Measurements from ENCODE around the gene CACNA1S.

GRCh38 chr1:201112173-201112731 lies at the start of gene CACNA1S:
- no peak for TF ChIP-seq POLR2A (IDR thresholded peaks at IDR 0.05)
- TF ChIP-seq CTCF (IDR thresholded peaks at IDR 0.05) = no peak
